ENCODE data around the gene PTCSC3. TPM values are rescaled to one million over a fixed set of nuclear protein-coding genes. Genes with fewer than 3 reads are reported as not detected.

Gene PTCSC3
- total RNA-seq, 3 donors from 2014 or later (not counting 1 experiment from before 2014, with no cell fraction given) = not detected

GRCh38 chr14:36096090-36096489 lies 80.4 kb downstream of the PTCSC3 start:
- intact Hi-C loops (cut with micrococcal nuclease) = no loop called here

GRCh38 chr14:36094963-36095362 lies 81.6 kb downstream of the PTCSC3 start:
- no peak for TF ChIP-seq CTCF (IDR thresholded peaks at IDR 0.05)
- no peaks in the 10 kb centered on the region for H3K36me3 Mint-ChIP-seq
- H3K4me1 Mint-ChIP-seq = no peaks in the 10 kb centered on the region
- H3K9me3 Mint-ChIP-seq = no peaks in the 10 kb centered on the region
- Histone ChIP-seq H3K9me3 (ENCODE audit: control insufficient read depth, insufficient read depth, low read length) (no peaks in the 10 kb centered on the region), H3K4me3 (ENCODE audit: low read length) (no peak overlapping the region), H3K4me1 (ENCODE audit: control insufficient read depth, insufficient read depth, low read length) (no peaks in the 10 kb centered on the region), H3K27me3 (ENCODE audit: control insufficient read depth, insufficient read depth, low read length) (no peaks in the 10 kb centered on the region), H3K36me3 (ENCODE audit: control insufficient read depth, insufficient read depth, low read length) (no peaks in the 10 kb centered on the region), H3K27ac (ENCODE audit: low read length) (no peak overlapping the region)
- ATAC-seq (no peak), DNase-seq (no peak)
- intact Hi-C loops (cut with micrococcal nuclease) = no loop called here
- no peak overlapping the region for H3K4me3 Mint-ChIP-seq
- H3K27ac Mint-ChIP-seq = no peak overlapping the region
- WGBS (ENCODE audit: insufficient coverage) = 88% methylated on average over 4 of the region's 4 CpGs
- no peaks in the 10 kb centered on the region for H3K27me3 Mint-ChIP-seq (ENCODE audit: low read depth in 2 of 2)

More at GRCh38 chr14:36096090-36096489, 80.4 kb downstream of the PTCSC3 start:
- no peaks in the 10 kb centered on the region for H3K27me3 ChIP-seq (ENCODE audit: control insufficient read depth, insufficient read depth, low read length)
- H3K27ac ChIP-seq (ENCODE audit: low read length) = no peak overlapping the region
- ATAC-seq = no peak
- H3K9me3 ChIP-seq (ENCODE audit: control insufficient read depth, insufficient read depth, low read length) = no peaks in the 10 kb centered on the region
- no peaks in the 10 kb centered on the region for H3K27me3 Mint-ChIP-seq (ENCODE audit: low read depth in 2 of 2)
- H3K4me1 ChIP-seq (ENCODE audit: control insufficient read depth, insufficient read depth, low read length) = no peaks in the 10 kb centered on the region
- H3K36me3 ChIP-seq (ENCODE audit: control insufficient read depth, insufficient read depth, low read length) = no peaks in the 10 kb centered on the region
- no peak overlapping the region for H3K27ac Mint-ChIP-seq
- H3K4me3 Mint-ChIP-seq = no peak overlapping the region
- H3K4me1 Mint-ChIP-seq = no peaks in the 10 kb centered on the region
- peaks cover 0 to 2% of the 10 kb centered on the region in 2 donors for H3K9me3 Mint-ChIP-seq
- no peak overlapping the region for H3K4me3 ChIP-seq (ENCODE audit: low read length)
- H3K36me3 Mint-ChIP-seq = no peaks in the 10 kb centered on the region
- no peak for TF ChIP-seq CTCF (IDR thresholded peaks at IDR 0.05)
- DNase-seq = no peak

GRCh38 chr14:36091096-36091495 lies 85.4 kb downstream of the PTCSC3 start:
- Mint-ChIP-seq H3K4me3 (no peak overlapping the region), H3K36me3 (no peaks in the 10 kb centered on the region), H3K27me3 (ENCODE audit: low read depth in 2 of 2) (peaks cover 0 to 1% of the 10 kb centered on the region in 2 donors), H3K27ac (no peak overlapping the region), H3K9me3 (peaks cover 2 to 3% of the 10 kb centered on the region in 2 donors), H3K4me1 (no peaks in the 10 kb centered on the region)
- DNase-seq (no peak), ATAC-seq (no peak)
- Histone ChIP-seq H3K4me3 (ENCODE audit: low read length) (no peak overlapping the region), H3K4me1 (ENCODE audit: control insufficient read depth, insufficient read depth, low read length) (no peaks in the 10 kb centered on the region), H3K27me3 (ENCODE audit: control insufficient read depth, insufficient read depth, low read length) (no peaks in the 10 kb centered on the region), H3K9me3 (ENCODE audit: control insufficient read depth, insufficient read depth, low read length) (no peaks in the 10 kb centered on the region), H3K27ac (ENCODE audit: low read length) (no peak overlapping the region), H3K36me3 (ENCODE audit: control insufficient read depth, insufficient read depth, low read length) (no peaks in the 10 kb centered on the region)
- intact Hi-C loops (cut with micrococcal nuclease) = no loop called here
- WGBS (ENCODE audit: insufficient coverage) = 93% methylated on average over 2 of the region's 2 CpGs
- no peak for TF ChIP-seq CTCF (IDR thresholded peaks at IDR 0.05)

- intact Hi-C loops (cut with micrococcal nuclease) = no loop called here
- H3K27me3 Mint-ChIP-seq (ENCODE audit: low read depth in 2 of 2) = peaks cover 0 to 11% of the 10 kb centered on the region in 2 donors
Observed at GRCh38 chr14:36087411-36087810, 89.1 kb downstream of the PTCSC3 start.

More at GRCh38 chr14:36087411-36087810, 89.1 kb downstream of the PTCSC3 start:
- Histone ChIP-seq H3K27me3 (ENCODE audit: control insufficient read depth, insufficient read depth, low read length) (no peaks in the 10 kb centered on the region), H3K36me3 (ENCODE audit: control insufficient read depth, insufficient read depth, low read length) (no peaks in the 10 kb centered on the region), H3K4me1 (ENCODE audit: control insufficient read depth, insufficient read depth, low read length) (no peaks in the 10 kb centered on the region), H3K9me3 (ENCODE audit: control insufficient read depth, insufficient read depth, low read length) (no peaks in the 10 kb centered on the region), H3K4me3 (ENCODE audit: low read length) (no peak overlapping the region), H3K27ac (ENCODE audit: low read length) (no peak overlapping the region)
- Mint-ChIP-seq H3K4me3 (no peak overlapping the region), H3K9me3 (peaks cover 2 to 7% of the 10 kb centered on the region in 2 donors), H3K27ac (no peak overlapping the region), H3K4me1 (no peaks in the 10 kb centered on the region), H3K36me3 (no peaks in the 10 kb centered on the region)
- WGBS (ENCODE audit: insufficient coverage) = no CpG with 5 or more reads among the region's 3 CpGs
- ATAC-seq (no peak), DNase-seq (no peak)
- TF ChIP-seq CTCF (IDR thresholded peaks at IDR 0.05) = no peak
